Pancreas (tissue), 10 donors: ENCODE results near the gene NDUFB10. TPM values are rescaled to one million over a fixed set of nuclear protein-coding genes. Genes with fewer than 3 reads are reported as not detected.
A peak's percentile ranks its signal among the peaks of the same experiment; 100 is the strongest.

Experiments
- ATAC-seq, 4 donors: fragments of 200-7000 bp; cut with Tn5 transposase; one replicate each; pipeline versions ENCODE4 v1.8.0 to v1.9.1; 2020; ENCODE audit warnings: mild to moderate bottlenecking in 4 of 4, moderate library complexity in 4 of 4
- DNase-seq, 6 donors: peaks; one replicate each; pipeline ENCODE4 v3.0.0-alpha.2; 2020
- FAIRE-seq: peaks from 2 replicates; lab custom pipeline; 2012; peaks lifted over from hg19 to GRCh38; lab: Jason Lieb, UNC
- H3K27ac ChIP-seq, 4 donors: fragments of 200-600 bp; sonication (generic); 1 replicate in 3 of 4; 2 replicates in 1 of 4; pipeline versions ENCODE4 v1.5.0 to v1.8.0; 2020
- H3K27me3 ChIP-seq, 4 donors: fragments of 200-600 bp; one replicate each; pipeline ENCODE4 v1.8.0; 2021
- H3K36me3 ChIP-seq, 3 donors: fragments of 200-600 bp; sonication (generic) in 1 of 3; one replicate each; pipeline versions ENCODE4 v1.5.0 to v1.8.0; 2020 to 2021
- H3K4me1 ChIP-seq, 3 donors: fragments of 200-600 bp; one replicate each; pipeline ENCODE4 v1.8.0; 2021
- H3K4me3 ChIP-seq, 4 donors: fragments of 200-600 bp; sonication (generic) in 2 of 4; one replicate each; pipeline versions ENCODE4 v1.5.0 to v1.8.0; 2020 to 2021
- H3K9me3 ChIP-seq, 4 donors: fragments of 200-600 bp; one replicate each; pipeline ENCODE4 v1.8.0; 2021
- CTCF ChIP-seq, 4 donors: fragments of 200-600 bp; sonication (generic) in 3 of 4; IDR thresholded peaks; one replicate each; pipeline versions ENCODE4 v1.5.0 to v1.8.0; 2021; ENCODE audit warnings: antibody characterized with exemption in 4 of 4
- WGBS, 2 donors: extraction: QIAGEN DNeasy Blood & Tissue Kit; methylation state at CpG; one replicate each; pipeline ENCODE4 v1.1.7; 2013; 5-methylcytosine and 5-hydroxymethylcytosine counted together
- intact Hi-C, 3 donors: fragments of 100-400 bp; cut with DNase I; formaldehyde crosslinking; loops; one replicate each; pipeline versions ENCODE4 v1.11.1 to v1.14.2; 2022
- polyA plus RNA-seq, 2 donors: library from polyadenylated mRNA; stranded (reverse); fragments of 200-250 nt; gene quantifications; one replicate each; pipeline ENCODE4 v1.2.3, GENCODE V29; 2013
- total RNA-seq, 6 donors: library from RNA; stranded (reverse); fragmentation: NEBNext Ultra II Directional in 4 of 6; extraction: Animal tissue kit (Norgen Biotek cat#: 25700) in 4 of 6; gene quantifications; one replicate each; pipeline versions ENCODE4 v1.2.1 to v1.2.4, GENCODE V29; 2021 to 2023
- donor health status: healthy with polysubstance abuse.
- donor health status: DM: no; HTN: no; CAD: no; lungs with moderate emphysema.
- donor health status: DM: no; HTN: no; CAD: no.
- donor health status: control.
- donor health status: control.
- donor health status: Bipolar disorder and iron deficiency.
- donor health status: DM: yes; HTN: yes; CAD: no.
- donor health status: DM: no; HTN: no; CAD: no.
- donor health status: DM: no; HTN: no; CAD: no.
- donor health status: DM: yes; HTN: yes; CAD: no.

NDUFB10 gene
- total and polyA plus RNA-seq, 8 donors: 54.0 to 108 (median 65.9) TPM

- Histone ChIP-seq H3K27me3 (no peaks in the 10 kb centered on the region), H3K4me3 (no peak overlapping the region), H3K9me3 (no peaks in the 10 kb centered on the region), H3K36me3 (peaks cover 19 to 64% (median 39%) of the 10 kb centered on the region in 3 donors), H3K4me1 (no peaks in the 10 kb centered on the region), H3K27ac (no peak overlapping the region)
- no peak for ATAC-seq
- 93% methylated on average over 26 to 27 of the region's 27 CpGs for WGBS, 2 donors
- intact Hi-C loops: no loop called here
- TF ChIP-seq CTCF (IDR thresholded peaks at IDR 0.05): no peak
- peak in 1 of 6 donors; percentile 10 for DNase-seq
- no peak for FAIRE-seq
These were observed 39.1 kb downstream of the NDUFB10 start for GRCh38 chr16:1998360-1998835.

- Histone ChIP-seq H3K36me3 (peaks cover 19 to 64% (median 39%) of the 10 kb centered on the region in 3 donors), H3K9me3 (no peaks in the 10 kb centered on the region), H3K4me3 (no peak overlapping the region), H3K27me3 (no peaks in the 10 kb centered on the region), H3K4me1 (peaks cover 2 to 6% (median 3%) of the 10 kb centered on the region in 3 donors), H3K27ac (no peak overlapping the region)
- ATAC-seq (no peak), DNase-seq (peak in 5 of 6 donors; percentile 7 to 80 (median 39)), FAIRE-seq (no peak)
- intact Hi-C loops: no loop called here
- no peak for TF ChIP-seq CTCF (IDR thresholded peaks at IDR 0.05)
- 93% methylated on average over 30 to 39 of the region's 39 CpGs for whole genome bisulfite sequencing, 2 donors
These were observed 39.8 kb downstream of the NDUFB10 start for GRCh38 chr16:1998852-1999801.

- 88 to 90% methylated on average over 26 to 28 of the region's 28 CpGs for WGBS, 2 donors
- Histone ChIP-seq H3K27me3 (no peaks in the 10 kb centered on the region), H3K4me1 (peaks cover 9 to 15% (median 10%) of the 10 kb centered on the region in 3 donors), H3K4me3 (no peak overlapping the region), H3K9me3 (no peaks in the 10 kb centered on the region), H3K36me3 (peaks cover 19 to 64% (median 39%) of the 10 kb centered on the region in 3 donors), H3K27ac (no peak overlapping the region)
- intact Hi-C loops: no loop called here
- TF ChIP-seq CTCF (IDR thresholded peaks at IDR 0.05): no peak
- FAIRE-seq: no peak
- ATAC-seq: no peak
- DNase-seq: peak in 4 of 6 donors; percentile 16 to 79 (median 46)
These were observed 40.7 kb downstream of the NDUFB10 start for GRCh38 chr16:1999866-2000514.

- intact Hi-C loops: no loop called here
- Histone ChIP-seq H3K4me1 (peaks cover 9 to 23% (median 20%) of the 10 kb centered on the region in 3 donors), H3K4me3 (no peak overlapping the region), H3K27me3 (no peaks in the 10 kb centered on the region), H3K9me3 (no peaks in the 10 kb centered on the region), H3K27ac (no peak overlapping the region), H3K36me3 (peaks cover 19 to 64% (median 39%) of the 10 kb centered on the region in 3 donors)
- ATAC-seq: no peak
- peak in 2 of 6 donors; percentile 27 to 69 for DNase-seq
- 95 to 96% methylated on average over 18 to 19 of the region's 19 CpGs for WGBS, 2 donors
- TF ChIP-seq CTCF (IDR thresholded peaks at IDR 0.05): no peak
- no peak for FAIRE-seq
These were observed 41.7 kb downstream of the NDUFB10 start for GRCh38 chr16:2001035-2001434.
